HCT116 (cell line): ENCODE data around the gene PDE4D. TPM values are rescaled to one million over a fixed set of nuclear protein-coding genes. Genes with fewer than 3 reads are reported as not detected.

Source experiments
- ATAC-seq: fragments of 200-7000 bp; cut with Tn5 transposase; 2 replicates; pipeline ENCODE4 v1.9.1; 2020; ENCODE audit warnings: mild to moderate bottlenecking, moderate library complexity
- BruUV-seq: library from RNA; stranded (reverse); fragments of 400-500 nt; replicated peaks from 2 replicates; lab custom pipeline; 2021; lab: Mats Ljungman, UMichigan
- CTCF ChIA-PET: fragments of 300-600 bp; sonication (Branson Sonifier 250); formaldehyde crosslinking; loops from one replicate; lab custom pipeline; 2021; ENCODE audit warnings: antibody characterized with exemption; lab: Charles Lee
- POLR2A ChIA-PET: fragments of 300-600, 350-600 bp; sonication (Branson Sonifier 250); formaldehyde crosslinking; loops from one replicate; lab custom pipeline; 2021; ENCODE audit warnings: antibody characterized with exemption; lab: Charles Lee
- RAD21 ChIA-PET, 2 experiments: fragments of 300-600 bp; sonication (Branson Sonifier 250); formaldehyde crosslinking; loops; one replicate each; lab custom pipeline; 2023; ENCODE audit warnings: low total read pairs in 2 of 2; ENCODE audit not compliant: uncharacterized antibody in 2 of 2, unreplicated experiment in 2 of 2, low non-redundant PET in 1 of 2; lab: Charles Lee
- DNase-seq: peaks from one replicate; pipeline ENCODE4 v3.0.0-alpha.2; 2010; ENCODE audit warnings: low read depth, low spot score
- H2AFZ ChIP-seq: fragments of 200-600 bp; shearing (Covaris generic), sonication (generic); 2 replicates; pipeline ENCODE4 v1.6.1; 2017; ENCODE audit warnings: low read depth, mixed run types, mixed read lengths, antibody characterized with exemption, low read length; ENCODE audit not compliant: poor library complexity, severe bottlenecking
- H3K27ac ChIP-seq: 2 replicates; pipeline ENCODE4 v1.5.1; 2012; ENCODE audit warnings: low read depth, low read length
- H3K27me3 ChIP-seq: fragments of 200-600 bp; sonication (generic); 2 replicates; pipeline ENCODE4 v1.6.1; 2016; ENCODE audit warnings: mixed run types, low read length, mixed read lengths; ENCODE audit not compliant: insufficient read depth
- H3K36me3 ChIP-seq, 2 experiments: fragments of 200-500 bp in 1 of 2; fragments of 200-600 bp in 1 of 2; sonication (Bioruptor generic) in 1 of 2; sonication (generic) in 1 of 2; 2 replicates each; pipeline versions ENCODE4 v1.5.1 to v1.6.1; 2014 to 2016; ENCODE audit warnings: low read length in 2 of 2, inconsistent platforms in 1 of 2, mixed read lengths in 1 of 2, mixed run types in 1 of 2; ENCODE audit not compliant: insufficient read depth in 2 of 2, control insufficient read depth in 1 of 2
- H3K4me1 ChIP-seq, 2 experiments: fragments of 200-600 bp in 1 of 2; sonication (generic) in 1 of 2; 2 replicates each; pipeline versions ENCODE4 v1.5.1 to v1.6.1; 2012 to 2017; ENCODE audit warnings: low read length in 2 of 2, inconsistent platforms in 1 of 2, mild to moderate bottlenecking in 1 of 2, mixed read lengths in 1 of 2, mixed run types in 1 of 2, moderate library complexity in 1 of 2; ENCODE audit not compliant: insufficient read depth in 2 of 2, control insufficient read depth in 1 of 2
- H3K4me2 ChIP-seq: fragments of 200-600 bp; sonication (generic); 2 replicates; pipeline ENCODE4 v1.6.1; 2017; ENCODE audit warnings: mixed run types, low read length, mixed read lengths
- H3K4me3 ChIP-seq, 2 experiments: fragments of 200-600 bp in 1 of 2; sonication (generic) in 1 of 2; replicated peaks in 1 of 2; 2 replicates each; pipeline ENCODE4 v1.5.1; 2011 to 2016; ENCODE audit warnings: low read length in 2 of 2, control low read depth in 1 of 2, low read depth in 1 of 2, mild to moderate bottlenecking in 1 of 2, mixed read lengths in 1 of 2, mixed run types in 1 of 2
- H3K79me2 ChIP-seq: fragments of 200-600 bp; sonication (generic); 2 replicates; pipeline ENCODE4 v1.6.1; 2017; ENCODE audit warnings: mild to moderate bottlenecking, mixed run types, low read length, moderate library complexity, mixed read lengths; ENCODE audit not compliant: insufficient read depth
- H3K9ac ChIP-seq: fragments of 200-600 bp; sonication (generic); 2 replicates; pipeline ENCODE4 v1.6.1; 2016; ENCODE audit warnings: low read length, mixed read lengths
- H3K9me2 ChIP-seq: fragments of 200-600 bp; sonication (generic), shearing (Covaris generic); 2 replicates; pipeline ENCODE4 v1.6.1; 2017; ENCODE audit warnings: mixed run types, mild to moderate bottlenecking, moderate library complexity; ENCODE audit not compliant: insufficient read depth
- H3K9me3 ChIP-seq, 2 experiments: fragments of 200-500 bp in 1 of 2; fragments of 200-600 bp in 1 of 2; sonication (Bioruptor generic) in 1 of 2; sonication (generic) in 1 of 2; 2 replicates each; pipeline ENCODE4 v1.6.1; 2014 to 2017; ENCODE audit warnings: low read length in 2 of 2, mixed read lengths in 2 of 2, inconsistent platforms in 1 of 2, low read depth in 1 of 2, mild to moderate bottlenecking in 1 of 2, mixed run types in 1 of 2, moderate library complexity in 1 of 2; ENCODE audit not compliant: control insufficient read depth in 1 of 2, insufficient read depth in 1 of 2
- H4K20me1 ChIP-seq: fragments of 200-600 bp; sonication (generic), shearing (Covaris generic); 2 replicates; pipeline ENCODE4 v1.6.1; 2017; ENCODE audit warnings: mixed run types, mild to moderate bottlenecking, moderate library complexity; ENCODE audit not compliant: insufficient read depth
- CBX3 ChIP-seq: IDR thresholded peaks from 2 replicates; pipeline ENCODE4 v1.6.1; 2012; ENCODE audit warnings: low read depth
- EGR1 ChIP-seq: IDR thresholded peaks from 2 replicates; pipeline ENCODE4 v1.6.1; 2012; ENCODE audit warnings: low read depth
- ELF1 ChIP-seq: IDR thresholded peaks from 2 replicates; pipeline ENCODE4 v1.6.1; 2012; ENCODE audit warnings: low read depth, borderline replicate concordance
- EZH2 ChIP-seq: fragments of 200-600 bp; sonication (generic); IDR thresholded peaks from 2 replicates; pipeline ENCODE4 v1.6.1; 2017; ENCODE audit warnings: antibody characterized with exemption, mixed run types
- EZH2phosphoT487 ChIP-seq: fragments of 200-600 bp; IDR thresholded peaks from 2 replicates; pipeline ENCODE4 v1.6.1; 2018; ENCODE audit warnings: antibody characterized with exemption, borderline replicate concordance
- FOSL1 ChIP-seq: IDR thresholded peaks from 2 replicates; pipeline ENCODE4 v1.6.1; 2012; ENCODE audit warnings: low read depth
- JUND ChIP-seq: IDR thresholded peaks from 2 replicates; pipeline ENCODE4 v1.6.1; 2012
- POLR2A ChIP-seq: IDR thresholded peaks from 2 replicates; pipeline ENCODE4 v1.7.0; 2011; ENCODE audit warnings: borderline replicate concordance; ENCODE audit not compliant: insufficient read depth, insufficient read length; ENCODE audit errors: extremely low read depth
- POLR2AphosphoS5 ChIP-seq: IDR thresholded peaks from 2 replicates; pipeline ENCODE4 v1.6.1; 2011; ENCODE audit warnings: mild to moderate bottlenecking, low read depth, low read length, moderate library complexity
- RAD21 ChIP-seq: IDR thresholded peaks from 2 replicates; pipeline ENCODE4 v1.6.1; 2012; ENCODE audit warnings: low read depth, mild to moderate bottlenecking
- SIN3A ChIP-seq: IDR thresholded peaks from 2 replicates; pipeline ENCODE4 v1.6.1; 2012; ENCODE audit warnings: low read depth
- SP1 ChIP-seq: IDR thresholded peaks from 2 replicates; pipeline ENCODE4 v1.6.1; 2012; ENCODE audit warnings: low read depth
- YY1 ChIP-seq: IDR thresholded peaks from 2 replicates; pipeline ENCODE4 v1.6.1; 2011; ENCODE audit warnings: low read length, low read depth, moderate library complexity, mild to moderate bottlenecking; ENCODE audit not compliant: insufficient replicate concordance; ENCODE audit errors: extremely low read depth
- ZFX ChIP-seq: fragments of 450-650 bp; IDR thresholded peaks from 2 replicates; pipeline ENCODE4 v1.6.1; 2017
- ZNF274 ChIP-seq: fragments of 200-500 bp; sonication (Bioruptor generic); IDR thresholded peaks from 2 replicates; pipeline ENCODE4 v1.6.1; 2014; ENCODE audit warnings: mild to moderate bottlenecking, low read depth, low read length, inconsistent platforms
- intact Hi-C: fragments of 100-400 bp; cut with micrococcal nuclease; formaldehyde crosslinking; loops from 2 replicates; pipeline ENCODE4 v1.10.0; 2022
- total RNA-seq: library from RNA; stranded (reverse); gene quantifications from one replicate; pipeline ENCODE4 v1.2.1, GENCODE V29; 2021; ENCODE audit not compliant: unreplicated experiment
- TF ChIP-seq, protein P1 (sequence below): IDR thresholded peaks from 2 replicates; pipeline ENCODE4 v1.6.1; 2012; ENCODE audit warnings: low read depth
- TF ChIP-seq, protein P2 (sequence below): IDR thresholded peaks from 2 replicates; pipeline ENCODE4 v1.6.1; 2011; ENCODE audit warnings: mild to moderate bottlenecking, low read length, moderate library complexity; ENCODE audit not compliant: insufficient replicate concordance; ENCODE audit errors: extremely low read depth
- TF ChIP-seq, protein P3 (sequence below): IDR thresholded peaks from 2 replicates; pipeline ENCODE4 v1.6.1; 2012
- TF ChIP-seq, protein P4 (sequence below): IDR thresholded peaks from 2 replicates; pipeline ENCODE4 v1.6.1; 2012

The PDE4D gene
- total RNA-seq, 1 experiment from 2014 or later, result 1.1 TPM

DNA sequence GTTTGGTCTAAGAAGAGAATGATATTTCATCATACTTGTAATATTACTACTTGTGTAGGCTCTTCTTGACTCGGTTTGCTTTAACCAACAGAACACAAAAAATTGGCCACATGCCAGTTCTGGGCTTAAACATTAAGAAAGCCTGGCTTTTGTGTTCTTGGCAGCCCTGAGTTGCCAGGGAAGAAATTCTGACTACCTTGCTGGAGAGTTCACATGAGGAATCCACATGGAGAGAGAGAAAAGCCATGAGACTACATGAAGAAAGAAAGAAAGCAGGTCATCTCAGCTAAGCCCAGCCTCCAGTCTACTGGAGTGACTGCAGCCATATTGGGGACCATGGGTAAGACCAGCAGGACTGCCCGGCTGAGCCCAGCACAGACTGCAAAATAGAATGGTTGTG, 785.8 kb downstream of the PDE4D start (continued):
- TF ChIP-seq, protein P1, sequence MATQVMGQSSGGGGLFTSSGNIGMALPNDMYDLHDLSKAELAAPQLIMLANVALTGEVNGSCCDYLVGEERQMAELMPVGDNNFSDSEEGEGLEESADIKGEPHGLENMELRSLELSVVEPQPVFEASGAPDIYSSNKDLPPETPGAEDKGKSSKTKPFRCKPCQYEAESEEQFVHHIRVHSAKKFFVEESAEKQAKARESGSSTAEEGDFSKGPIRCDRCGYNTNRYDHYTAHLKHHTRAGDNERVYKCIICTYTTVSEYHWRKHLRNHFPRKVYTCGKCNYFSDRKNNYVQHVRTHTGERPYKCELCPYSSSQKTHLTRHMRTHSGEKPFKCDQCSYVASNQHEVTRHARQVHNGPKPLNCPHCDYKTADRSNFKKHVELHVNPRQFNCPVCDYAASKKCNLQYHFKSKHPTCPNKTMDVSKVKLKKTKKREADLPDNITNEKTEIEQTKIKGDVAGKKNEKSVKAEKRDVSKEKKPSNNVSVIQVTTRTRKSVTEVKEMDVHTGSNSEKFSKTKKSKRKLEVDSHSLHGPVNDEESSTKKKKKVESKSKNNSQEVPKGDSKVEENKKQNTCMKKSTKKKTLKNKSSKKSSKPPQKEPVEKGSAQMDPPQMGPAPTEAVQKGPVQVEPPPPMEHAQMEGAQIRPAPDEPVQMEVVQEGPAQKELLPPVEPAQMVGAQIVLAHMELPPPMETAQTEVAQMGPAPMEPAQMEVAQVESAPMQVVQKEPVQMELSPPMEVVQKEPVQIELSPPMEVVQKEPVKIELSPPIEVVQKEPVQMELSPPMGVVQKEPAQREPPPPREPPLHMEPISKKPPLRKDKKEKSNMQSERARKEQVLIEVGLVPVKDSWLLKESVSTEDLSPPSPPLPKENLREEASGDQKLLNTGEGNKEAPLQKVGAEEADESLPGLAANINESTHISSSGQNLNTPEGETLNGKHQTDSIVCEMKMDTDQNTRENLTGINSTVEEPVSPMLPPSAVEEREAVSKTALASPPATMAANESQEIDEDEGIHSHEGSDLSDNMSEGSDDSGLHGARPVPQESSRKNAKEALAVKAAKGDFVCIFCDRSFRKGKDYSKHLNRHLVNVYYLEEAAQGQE, result no peak
- TF ChIP-seq SP1, result no peak
- TF ChIP-seq JUND, result no peak
- TF ChIP-seq EGR1, result no peak
- TF ChIP-seq, protein P2, sequence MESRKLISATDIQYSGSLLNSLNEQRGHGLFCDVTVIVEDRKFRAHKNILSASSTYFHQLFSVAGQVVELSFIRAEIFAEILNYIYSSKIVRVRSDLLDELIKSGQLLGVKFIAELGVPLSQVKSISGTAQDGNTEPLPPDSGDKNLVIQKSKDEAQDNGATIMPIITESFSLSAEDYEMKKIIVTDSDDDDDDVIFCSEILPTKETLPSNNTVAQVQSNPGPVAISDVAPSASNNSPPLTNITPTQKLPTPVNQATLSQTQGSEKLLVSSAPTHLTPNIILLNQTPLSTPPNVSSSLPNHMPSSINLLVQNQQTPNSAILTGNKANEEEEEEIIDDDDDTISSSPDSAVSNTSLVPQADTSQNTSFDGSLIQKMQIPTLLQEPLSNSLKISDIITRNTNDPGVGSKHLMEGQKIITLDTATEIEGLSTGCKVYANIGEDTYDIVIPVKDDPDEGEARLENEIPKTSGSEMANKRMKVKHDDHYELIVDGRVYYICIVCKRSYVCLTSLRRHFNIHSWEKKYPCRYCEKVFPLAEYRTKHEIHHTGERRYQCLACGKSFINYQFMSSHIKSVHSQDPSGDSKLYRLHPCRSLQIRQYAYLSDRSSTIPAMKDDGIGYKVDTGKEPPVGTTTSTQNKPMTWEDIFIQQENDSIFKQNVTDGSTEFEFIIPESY, result no peak
- no peak for TF ChIP-seq YY1

DNA sequence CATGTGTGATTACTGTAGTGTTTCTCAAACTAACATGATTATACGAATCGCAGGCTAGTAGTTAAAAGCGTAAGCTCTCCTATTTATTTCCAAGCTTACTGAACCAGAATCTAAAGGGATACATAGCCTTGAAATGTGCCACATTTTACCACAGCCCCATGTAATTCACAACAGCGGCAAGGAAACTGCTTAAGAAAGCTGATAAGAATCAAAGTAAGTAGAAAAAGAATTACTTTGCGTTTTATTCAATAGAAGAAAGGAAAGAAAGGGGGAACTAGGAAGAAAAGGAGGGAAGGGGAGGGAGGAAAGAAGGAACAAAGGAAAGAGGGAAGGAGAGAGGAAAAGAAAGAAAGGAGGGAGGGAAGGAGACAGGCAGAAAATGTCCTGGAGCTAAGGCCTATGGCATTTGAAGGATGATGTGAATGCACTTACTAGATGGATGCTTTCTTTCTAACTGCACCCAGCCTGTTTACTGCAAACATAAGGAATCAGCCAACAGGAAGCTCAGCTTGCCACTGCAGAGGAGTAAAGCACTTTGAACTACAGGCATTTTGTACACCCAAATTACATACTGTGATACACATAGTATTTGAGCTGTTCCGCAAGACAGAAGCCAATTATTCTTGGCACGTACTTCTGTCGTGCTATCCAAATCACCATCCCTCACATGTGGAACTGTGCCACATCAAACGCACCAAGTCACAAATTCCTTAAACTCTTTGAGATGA, 789.0 kb downstream of the PDE4D start:
- Histone ChIP-seq H3K9me2 (no peaks in the 10 kb centered on the region), H3K4me3 (no peak overlapping the region), H3K36me3 (no peaks in the 10 kb centered on the region), H3K4me2 (no peak overlapping the region), H2AFZ (no peak overlapping the region), H3K27me3 (no peaks in the 10 kb centered on the region), H3K9ac (no peak overlapping the region), H4K20me1 (no peaks in the 10 kb centered on the region), H3K79me2 (no peaks in the 10 kb centered on the region), H3K27ac (no peak overlapping the region), H3K4me1 (0 out of 4 replicates have a peak, but pooled peaks cover 0 to 7% of the 10 kb centered on the region in 2 experiments), H3K9me3 (no peaks in the 10 kb centered on the region)
- intact Hi-C loops, result no loop called here
- RAD21 ChIA-PET, result no interaction called here
- CTCF ChIA-PET, result interaction anchor here (1.2 kb wide), 1 partner anchor 70 kb away, joined by 3 read pairs; no protein-coding TSS in a partner anchor
- no TSS peak for BruUV-seq
- POLR2A ChIA-PET, result interaction anchor here (0.5 kb wide), 1 partner anchor 23 kb away, joined by 4 read pairs; no protein-coding TSS in a partner anchor
- DNase-seq, result no peak
- ATAC-seq, result no peak
- TF ChIP-seq ZFX, result no peak
- TF ChIP-seq, protein P3, sequence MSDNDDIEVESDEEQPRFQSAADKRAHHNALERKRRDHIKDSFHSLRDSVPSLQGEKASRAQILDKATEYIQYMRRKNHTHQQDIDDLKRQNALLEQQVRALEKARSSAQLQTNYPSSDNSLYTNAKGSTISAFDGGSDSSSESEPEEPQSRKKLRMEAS, result no peak
- no peak for TF ChIP-seq EZH2phosphoT487
- TF ChIP-seq, protein P4, sequence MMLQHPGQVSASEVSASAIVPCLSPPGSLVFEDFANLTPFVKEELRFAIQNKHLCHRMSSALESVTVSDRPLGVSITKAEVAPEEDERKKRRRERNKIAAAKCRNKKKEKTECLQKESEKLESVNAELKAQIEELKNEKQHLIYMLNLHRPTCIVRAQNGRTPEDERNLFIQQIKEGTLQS, result no peak
- TF ChIP-seq CBX3, result no peak
- no peak for TF ChIP-seq POLR2AphosphoS5
- no peak for TF ChIP-seq RAD21
- no peak for TF ChIP-seq SIN3A
- no peak for TF ChIP-seq POLR2A
- no peak for TF ChIP-seq ELF1
- TF ChIP-seq FOSL1, result no peak
- no peak for TF ChIP-seq EZH2
- no peak for TF ChIP-seq ZNF274
